Neutrophil (primary cell): ENCODE data around the gene C8G.

Experiments
- H3K27ac ChIP-seq: fragments of 200-600 bp; sonication (generic); 2 replicates; pipeline ENCODE4 v1.5.1; 2016; ENCODE audit warnings: mild to moderate bottlenecking, moderate library complexity
- H3K27me3 ChIP-seq: fragments of 200-600 bp; sonication (generic); 2 replicates; pipeline ENCODE4 v1.6.0; 2016; ENCODE audit warnings: mild to moderate bottlenecking
- H3K36me3 ChIP-seq: fragments of 200-600 bp; sonication (generic); 2 replicates; pipeline ENCODE4 v1.5.1; 2017
- H3K4me1 ChIP-seq, 2 experiments: fragments of 200-600 bp in 1 of 2; sonication (generic) in 1 of 2; 1 replicate in 1 of 2; 2 replicates in 1 of 2; pipeline versions ENCODE4 v1.5.1 to v1.6.1; 2013 to 2016; ENCODE audit warnings: low read depth in 1 of 2, low read length in 1 of 2, mild to moderate bottlenecking in 1 of 2, moderate library complexity in 1 of 2; ENCODE audit not compliant: control insufficient read depth in 1 of 2, insufficient read depth in 1 of 2
- H3K4me3 ChIP-seq, 2 experiments: fragments of 200-600 bp in 1 of 2; sonication (generic) in 1 of 2; 1 replicate in 1 of 2; 2 replicates in 1 of 2; pipeline ENCODE4 v1.5.1; 2013 to 2016; ENCODE audit warnings: low read depth in 1 of 2, low read length in 1 of 2, mild to moderate bottlenecking in 1 of 2, moderate library complexity in 1 of 2
- H3K9me3 ChIP-seq: fragments of 200-600 bp; sonication (generic); 2 replicates; pipeline ENCODE4 v1.5.1; 2016
- TF ChIP-seq, protein P1 (sequence below): fragments of 200-600 bp; sonication (generic); IDR thresholded peaks from 2 replicates; pipeline ENCODE4 v1.5.1; 2016; ENCODE audit warnings: antibody characterized with exemption

The C8G gene

DNA sequence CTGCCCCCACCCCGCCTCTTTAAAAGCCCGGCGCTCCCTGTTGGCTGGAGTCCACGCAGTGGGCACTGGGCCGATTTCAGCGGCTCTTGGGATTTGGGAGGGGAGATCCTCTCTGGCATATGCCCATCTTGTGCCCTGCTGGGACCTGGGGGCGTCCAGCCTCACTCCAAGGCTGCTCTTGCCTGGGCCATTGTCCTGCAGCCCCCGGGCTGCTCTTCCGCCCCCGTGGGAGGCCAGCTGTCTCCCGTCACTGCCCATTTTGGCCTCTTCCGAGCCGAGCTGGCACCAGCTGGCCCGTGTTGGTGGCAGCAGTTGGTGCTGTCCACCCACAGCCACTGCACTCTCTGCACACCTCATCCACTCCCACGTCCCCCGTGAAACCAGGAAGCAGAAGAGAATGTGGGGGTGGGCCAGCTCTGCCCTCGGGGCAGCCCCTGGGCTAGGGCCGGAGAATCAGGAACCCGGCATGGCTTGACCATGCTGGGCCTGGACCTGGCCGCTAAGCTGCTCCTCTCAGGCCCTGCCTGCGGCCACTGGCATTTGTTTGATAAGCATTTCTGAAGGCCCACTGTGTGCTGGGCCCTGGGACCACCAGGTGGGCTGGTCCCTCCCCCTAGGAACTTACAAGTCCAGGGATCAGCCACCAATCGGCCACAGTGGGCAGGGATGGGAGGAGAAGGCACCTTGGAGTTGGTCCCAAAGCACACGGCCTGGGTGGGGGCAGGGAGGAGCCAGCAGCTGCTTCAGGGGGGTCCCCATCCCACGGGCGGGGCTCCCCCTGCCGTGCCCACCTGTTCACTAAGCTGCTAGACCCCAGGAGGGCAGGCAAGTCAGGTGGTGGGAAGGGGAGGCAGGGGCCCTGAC is 2.2 kb downstream of the C8G start:
- TF ChIP-seq, protein P1, sequence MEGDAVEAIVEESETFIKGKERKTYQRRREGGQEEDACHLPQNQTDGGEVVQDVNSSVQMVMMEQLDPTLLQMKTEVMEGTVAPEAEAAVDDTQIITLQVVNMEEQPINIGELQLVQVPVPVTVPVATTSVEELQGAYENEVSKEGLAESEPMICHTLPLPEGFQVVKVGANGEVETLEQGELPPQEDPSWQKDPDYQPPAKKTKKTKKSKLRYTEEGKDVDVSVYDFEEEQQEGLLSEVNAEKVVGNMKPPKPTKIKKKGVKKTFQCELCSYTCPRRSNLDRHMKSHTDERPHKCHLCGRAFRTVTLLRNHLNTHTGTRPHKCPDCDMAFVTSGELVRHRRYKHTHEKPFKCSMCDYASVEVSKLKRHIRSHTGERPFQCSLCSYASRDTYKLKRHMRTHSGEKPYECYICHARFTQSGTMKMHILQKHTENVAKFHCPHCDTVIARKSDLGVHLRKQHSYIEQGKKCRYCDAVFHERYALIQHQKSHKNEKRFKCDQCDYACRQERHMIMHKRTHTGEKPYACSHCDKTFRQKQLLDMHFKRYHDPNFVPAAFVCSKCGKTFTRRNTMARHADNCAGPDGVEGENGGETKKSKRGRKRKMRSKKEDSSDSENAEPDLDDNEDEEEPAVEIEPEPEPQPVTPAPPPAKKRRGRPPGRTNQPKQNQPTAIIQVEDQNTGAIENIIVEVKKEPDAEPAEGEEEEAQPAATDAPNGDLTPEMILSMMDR = no peak
- Histone ChIP-seq H3K27ac (no peak overlapping the region), H3K9me3 (no peaks in the 10 kb centered on the region), H3K36me3 (peaks cover 11% of the 10 kb centered on the region), H3K4me3 (no peak overlapping the region), H3K4me1 (peaks cover 29 to 33% of the 10 kb centered on the region in 2 experiments), H3K27me3 (no peaks in the 10 kb centered on the region)

DNA sequence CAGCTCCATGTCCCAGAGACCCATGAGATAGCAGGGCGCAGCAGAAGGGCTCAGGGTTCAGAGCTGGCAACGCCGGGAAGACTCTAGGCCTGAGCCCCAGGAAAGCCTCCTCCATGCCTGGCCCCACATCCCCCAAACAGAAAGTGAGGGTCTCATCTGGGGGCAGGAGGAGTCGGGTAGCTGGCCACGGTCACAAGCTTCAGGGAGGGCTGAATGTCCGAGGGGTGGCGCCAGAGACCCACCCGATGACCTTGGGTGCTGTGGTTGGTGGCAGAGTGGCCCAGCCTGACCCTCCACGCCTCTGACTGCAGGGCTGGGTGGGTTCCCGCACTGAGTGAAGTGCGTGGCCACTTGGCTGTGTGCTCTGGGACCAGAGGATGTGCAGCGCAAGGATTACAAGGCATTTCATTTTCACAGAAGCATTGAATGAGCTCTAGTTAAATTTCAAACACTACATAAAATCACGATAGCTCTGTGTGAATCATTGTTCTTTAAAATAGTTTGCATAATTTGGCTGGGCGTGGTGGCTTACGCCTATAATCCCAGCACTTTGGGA is 3.0 kb downstream of the C8G start:
- no peaks in the 10 kb centered on the region for H3K27me3 ChIP-seq
- no peaks in the 10 kb centered on the region for H3K9me3 ChIP-seq
- H3K4me3 ChIP-seq = no peak overlapping the region
- H3K4me1 ChIP-seq = peaks cover 25 to 31% of the 10 kb centered on the region in 2 experiments
- TF ChIP-seq, protein P1 = no peak
- peaks cover 3% of the 10 kb centered on the region for H3K36me3 ChIP-seq
- no peak overlapping the region for H3K27ac ChIP-seq

DNA sequence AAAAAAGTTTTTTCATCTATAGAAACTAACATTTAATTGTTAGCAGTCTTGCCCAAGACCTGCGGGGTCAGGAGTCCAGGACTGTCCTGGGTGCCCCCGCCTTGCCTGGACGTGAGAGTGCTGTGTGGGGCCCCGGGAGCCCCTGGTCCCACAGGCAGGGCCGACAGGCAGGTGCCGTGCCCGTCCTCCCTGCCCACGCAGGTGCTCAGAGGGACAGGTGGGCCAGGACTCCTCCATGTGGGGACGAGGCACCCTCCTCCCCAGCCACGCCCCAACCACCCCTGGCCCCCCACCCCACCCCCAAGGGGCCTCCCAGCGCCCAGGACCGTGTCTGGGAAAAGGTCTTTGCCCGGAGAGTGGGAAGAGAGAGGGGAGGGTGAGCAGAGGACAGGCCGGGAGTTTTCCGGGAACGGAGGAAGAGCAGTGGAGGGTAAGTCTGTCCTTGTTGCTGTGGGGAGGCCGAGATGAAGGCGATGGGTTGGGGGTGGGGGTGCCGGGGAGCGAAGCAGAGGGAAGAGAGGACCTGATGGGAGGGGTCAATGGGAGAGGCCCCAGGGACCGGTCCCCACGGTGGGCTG is 4.3 kb downstream of the C8G start:
- Histone ChIP-seq H3K4me1 (peaks cover 15 to 22% of the 10 kb centered on the region in 2 experiments), H3K27me3 (no peaks in the 10 kb centered on the region), H3K4me3 (peak overlapping the region; percentile 69 to 93), H3K36me3 (no peaks in the 10 kb centered on the region), H3K9me3 (no peaks in the 10 kb centered on the region), H3K27ac (peak overlapping the region; percentile 59)
- TF ChIP-seq, protein P1 = no peak

DNA sequence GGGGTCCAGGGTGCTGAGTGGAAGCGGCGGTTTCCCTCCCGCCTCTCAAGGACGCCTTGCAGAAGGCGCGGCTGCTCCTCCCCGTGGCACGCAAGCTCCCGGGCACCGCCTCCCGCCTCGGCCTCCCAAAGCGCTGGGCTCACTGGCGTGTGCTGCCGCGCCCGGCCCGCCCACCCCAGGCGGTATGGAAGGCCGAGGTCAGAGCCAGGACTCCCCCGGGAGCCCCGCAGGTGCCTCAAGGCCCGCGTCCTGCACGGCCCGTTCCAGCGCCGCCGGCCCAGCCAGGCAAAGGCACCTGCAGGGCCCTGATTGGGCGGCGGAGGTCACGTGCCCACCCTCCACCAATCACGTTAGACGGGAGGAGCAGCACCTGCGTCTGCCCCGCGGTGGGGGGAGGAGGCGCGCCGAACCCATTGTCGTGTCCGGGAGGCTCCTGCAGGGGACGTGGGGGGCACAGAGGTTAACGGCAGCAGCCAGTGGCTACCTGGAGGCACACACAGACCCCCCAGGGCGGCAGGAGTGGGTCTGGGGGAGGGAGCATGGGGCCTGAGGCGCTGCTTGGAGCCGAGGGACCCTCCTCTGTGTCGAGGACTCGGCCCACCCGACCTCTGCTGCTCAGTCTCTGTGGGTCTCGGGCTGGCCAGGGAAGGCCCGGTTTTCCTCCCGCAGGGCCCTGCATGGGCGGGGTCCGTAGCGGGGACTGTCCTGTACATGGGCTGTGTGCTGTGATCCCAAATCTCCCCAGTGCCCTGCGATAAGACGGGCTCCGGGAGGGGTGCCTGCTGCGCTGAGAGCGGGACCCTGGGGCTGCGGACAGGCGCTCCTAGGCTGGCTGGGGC is 5.0 kb downstream of the C8G start:
- H3K4me1 ChIP-seq = peaks cover 12 to 18% of the 10 kb centered on the region in 2 experiments
- peak overlapping the region; percentile 59 for H3K27ac ChIP-seq
- peak overlapping the region; percentile 69 to 93 for H3K4me3 ChIP-seq
- no peaks in the 10 kb centered on the region for H3K36me3 ChIP-seq
- no peaks in the 10 kb centered on the region for H3K27me3 ChIP-seq
- no peaks in the 10 kb centered on the region for H3K9me3 ChIP-seq
- TF ChIP-seq, protein P1 = peak; percentile 55

DNA sequence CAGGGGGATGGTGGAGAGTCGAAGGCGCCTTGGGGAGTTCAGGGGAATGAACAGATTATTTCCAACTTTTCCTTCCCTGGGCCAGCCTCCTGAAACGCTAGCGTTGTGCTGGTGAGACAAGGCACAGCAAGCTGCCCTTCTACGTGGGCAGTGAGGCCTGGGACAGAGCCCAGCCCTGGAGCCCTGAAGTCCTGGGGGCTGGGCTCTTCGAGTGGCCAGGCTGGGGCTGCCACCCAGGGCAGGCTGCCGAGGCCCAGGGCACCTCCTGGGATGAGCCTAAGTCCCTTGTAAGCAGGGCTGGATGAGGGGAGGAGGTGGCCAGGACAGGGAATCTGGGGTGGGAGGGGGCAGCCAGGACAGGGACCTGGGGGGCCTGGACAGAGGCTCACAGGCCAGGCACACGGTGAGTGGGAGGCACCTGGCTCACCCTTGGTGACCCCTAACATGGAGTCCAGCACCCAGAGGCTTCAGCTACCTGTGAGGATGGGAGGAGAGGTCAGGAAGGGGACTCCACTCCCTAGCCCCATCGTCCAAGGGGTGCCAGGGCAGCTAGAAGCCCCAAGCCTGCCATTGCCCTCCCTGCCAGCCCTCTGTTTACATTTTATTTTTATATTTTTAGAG is 5.7 kb downstream of the C8G start:
- H3K36me3 ChIP-seq = no peaks in the 10 kb centered on the region
- no peaks in the 10 kb centered on the region for H3K27me3 ChIP-seq
- no peaks in the 10 kb centered on the region for H3K9me3 ChIP-seq
- H3K27ac ChIP-seq = no peak overlapping the region
- peak overlapping the region; percentile 69 to 93 for H3K4me3 ChIP-seq
- TF ChIP-seq, protein P1 = no peak
- peaks cover 11 to 16% of the 10 kb centered on the region in 2 experiments for H3K4me1 ChIP-seq
